Thyroid gland (tissue), 4 donors: ENCODE measurements around the gene TRIL.

Experiments used
- CTCF ChIP-seq, 6 experiments: fragments of 200-600 bp in 3 of 6; fragments of 450-650 bp in 3 of 6; sonication (generic) in 3 of 6; IDR thresholded peaks; one replicate each; pipeline ENCODE4 v1.5.1; 2016 to 2019; ENCODE audit warnings: antibody characterized with exemption in 6 of 6, mild to moderate bottlenecking in 2 of 6, inconsistent platforms in 1 of 6, moderate library complexity in 1 of 6
- POLR2A ChIP-seq, 2 donors: fragments of 450-650 bp; IDR thresholded peaks; one replicate each; pipeline ENCODE4 v1.6.1; 2017; ENCODE audit warnings: antibody characterized with exemption in 2 of 2, mild to moderate bottlenecking in 2 of 2, moderate library complexity in 1 of 2

DNA sequence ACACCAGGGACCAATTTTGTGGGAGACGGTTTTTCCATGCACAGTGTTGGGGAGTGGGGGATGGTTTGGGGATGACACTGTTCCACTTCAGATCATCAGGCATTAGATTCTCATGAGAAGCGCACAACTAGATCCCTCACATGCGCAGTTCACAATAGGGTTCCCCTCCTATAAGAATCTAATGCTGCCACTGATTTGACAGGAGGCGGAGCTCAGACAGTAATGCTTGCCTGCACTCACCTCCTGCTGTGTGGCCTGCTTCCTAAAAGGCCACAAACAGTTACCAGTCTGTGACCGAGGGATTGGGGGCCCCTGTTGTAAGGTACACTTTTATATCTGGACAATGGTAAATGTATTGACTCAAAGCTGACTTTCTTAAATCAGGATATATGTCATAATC, 45.6 kb upstream of the TRIL start:
- TF ChIP-seq CTCF (IDR thresholded peaks at IDR 0.05) (no peak), POLR2A (IDR thresholded peaks at IDR 0.05) (no peak)
